SK-N-SH treated with all-trans-retinoic acid at 6 μM for 48 hours (cell line): ENCODE results near the gene IGSF8.

ENCODE experiments used
- SNAI2 ChIP-seq: fragments of 250-450 bp; sonication (Bioruptor Pico); IDR thresholded peaks from 2 replicates; pipeline ENCODE4 v1.5.0; 2020; ENCODE audit warnings: mild to moderate bottlenecking, moderate library complexity
- ZFP3 ChIP-seq: fragments of 250-450 bp; sonication (Bioruptor Pico); IDR thresholded peaks from 2 replicates; pipeline ENCODE4 v1.5.0; 2020; ENCODE audit warnings: mild to moderate bottlenecking, moderate library complexity

DNA sequence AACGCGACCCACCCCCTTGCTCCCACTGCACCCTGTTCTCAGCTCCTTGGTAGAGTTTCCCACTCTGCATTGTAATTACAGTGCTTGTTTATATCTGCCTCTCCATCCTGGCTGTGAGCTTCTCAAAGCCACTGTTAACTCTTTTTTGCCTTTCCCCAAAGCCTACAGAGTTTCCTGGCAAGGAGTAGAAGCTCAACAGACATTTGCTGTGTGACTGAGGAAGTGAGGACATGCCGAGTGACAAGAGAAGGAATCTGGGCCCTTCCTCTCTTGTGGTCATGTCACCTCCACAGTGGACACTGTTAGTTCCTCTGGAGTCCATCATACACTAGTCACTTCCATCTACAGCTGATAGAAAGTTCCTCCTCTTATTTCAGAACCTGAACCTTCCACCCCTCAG, 6.1 kb upstream of the IGSF8 start:
- TF ChIP-seq SNAI2 (no peak), ZFP3 (no peak)
